HG02885 (cell line): ENCODE data around the gene SUPT4H1.
A peak's percentile ranks its signal among the peaks of the same experiment; 100 is the strongest.

Experiments used
- ATAC-seq: cut with Tn5 transposase; IDR thresholded peaks from one replicate; pipeline ENCODE4 v1.9.1; 2021; ENCODE audit warnings: mild to moderate bottlenecking; ENCODE audit not compliant: unreplicated experiment, poor library complexity

The SUPT4H1 gene

GRCh38 chr17:58321571-58322525, 30.2 kb downstream of the SUPT4H1 start:
- ATAC-seq = no peak

- ATAC-seq = no peak
Measured at GRCh38 chr17:58320570-58321323, 31.3 kb downstream of the SUPT4H1 start.

GRCh38 chr17:58320163-58320558, 31.8 kb downstream of the SUPT4H1 start:
- ATAC-seq = no peak

GRCh38 chr17:58319173-58320162, 32.5 kb downstream of the SUPT4H1 start:
- no peak for ATAC-seq

DNA sequence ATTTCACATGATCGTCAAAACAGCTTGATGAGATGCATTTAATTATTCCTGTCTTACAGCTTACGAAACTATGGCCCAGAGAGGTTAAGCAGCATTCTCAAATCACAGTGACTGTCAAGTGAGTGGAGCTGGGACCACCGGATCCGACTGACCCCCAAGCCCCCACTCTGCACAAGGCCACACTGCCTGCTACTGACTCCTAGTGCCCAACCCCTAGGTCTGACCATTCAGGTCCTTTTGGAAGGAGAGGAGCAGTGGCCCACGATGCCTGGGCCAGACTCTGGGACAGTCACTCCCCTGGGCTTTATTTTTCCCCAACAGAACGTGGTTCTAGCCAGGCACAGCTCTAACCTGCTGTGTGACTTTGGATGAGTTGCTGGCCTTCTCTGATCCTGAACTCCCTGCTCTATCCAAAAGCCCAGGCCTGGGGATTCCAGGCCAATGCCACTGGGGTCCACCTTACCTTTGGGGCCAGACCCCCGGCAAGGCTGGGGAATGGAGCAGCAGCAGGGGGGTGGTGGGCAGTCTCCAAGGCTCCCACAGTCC, 33.3 kb downstream of the SUPT4H1 start:
- no peak for ATAC-seq

- ATAC-seq = no peak
Measured at GRCh38 chr17:58318065-58318481, 33.9 kb downstream of the SUPT4H1 start.

DNA sequence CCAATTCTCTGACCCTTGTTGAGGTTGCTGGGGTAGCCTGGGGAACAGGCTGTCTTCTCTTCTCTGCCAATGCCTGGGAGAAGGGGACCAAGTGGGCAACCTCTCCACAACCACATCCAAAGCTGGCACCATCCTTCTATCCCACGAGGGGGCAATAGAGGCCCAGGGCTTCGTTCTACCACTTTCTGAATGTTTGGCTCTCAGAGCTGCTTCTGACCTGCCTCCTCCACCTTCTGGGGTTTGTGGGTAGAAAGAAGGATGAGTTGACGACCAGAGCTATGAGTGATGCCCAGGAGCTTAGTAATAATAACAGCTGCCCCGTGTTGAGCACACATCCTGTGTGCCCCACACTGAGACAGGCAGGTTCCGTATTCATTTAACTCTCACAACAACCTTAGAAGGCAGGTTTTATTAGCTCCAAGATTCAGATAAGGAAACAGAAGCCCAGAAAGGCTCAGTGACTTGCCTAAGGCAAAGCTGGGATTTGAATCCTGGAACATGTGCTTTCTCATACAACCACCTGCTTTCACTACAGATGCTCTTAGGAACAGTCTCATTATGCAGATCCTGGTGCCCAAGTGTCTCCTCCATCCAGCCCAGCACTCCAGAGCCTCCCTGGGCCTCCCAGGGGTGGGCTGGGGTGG, 34.5 kb downstream of the SUPT4H1 start:
- ATAC-seq = peak; percentile 63

DNA sequence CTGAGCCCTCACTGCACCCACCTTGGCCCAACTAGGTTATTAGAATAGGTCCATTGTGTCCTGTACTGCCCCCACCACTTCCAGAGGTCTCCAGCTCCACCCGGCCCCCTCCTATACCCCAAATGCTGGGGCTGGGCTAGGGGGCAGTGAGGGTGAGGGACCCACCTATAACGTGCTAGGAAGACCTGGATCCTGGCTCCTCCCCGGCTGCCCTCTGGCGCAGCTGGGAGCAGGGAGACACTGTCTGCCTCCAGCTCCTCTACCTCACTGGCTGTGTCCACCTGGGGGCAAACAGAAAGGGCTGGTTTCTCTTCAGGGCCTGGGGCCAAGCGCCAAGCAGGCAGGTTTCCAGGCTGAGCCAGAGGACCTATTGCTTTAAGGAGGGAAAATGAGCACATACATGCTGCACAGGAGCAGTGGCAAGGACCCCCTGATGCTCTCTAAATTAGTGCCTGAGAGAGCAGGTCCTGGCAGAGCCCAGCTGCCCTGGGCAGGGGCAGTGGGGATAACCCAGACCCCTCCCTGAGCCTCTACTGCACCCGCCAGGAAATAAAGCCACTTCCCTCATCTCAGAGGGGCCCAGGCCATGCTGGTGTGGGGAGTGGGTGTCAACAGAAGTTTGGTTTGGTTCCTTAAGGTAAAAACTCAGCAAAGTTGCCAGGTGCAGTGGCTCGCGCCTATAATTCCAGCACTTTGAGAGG, 35.6 kb downstream of the SUPT4H1 start:
- ATAC-seq = no peak

DNA sequence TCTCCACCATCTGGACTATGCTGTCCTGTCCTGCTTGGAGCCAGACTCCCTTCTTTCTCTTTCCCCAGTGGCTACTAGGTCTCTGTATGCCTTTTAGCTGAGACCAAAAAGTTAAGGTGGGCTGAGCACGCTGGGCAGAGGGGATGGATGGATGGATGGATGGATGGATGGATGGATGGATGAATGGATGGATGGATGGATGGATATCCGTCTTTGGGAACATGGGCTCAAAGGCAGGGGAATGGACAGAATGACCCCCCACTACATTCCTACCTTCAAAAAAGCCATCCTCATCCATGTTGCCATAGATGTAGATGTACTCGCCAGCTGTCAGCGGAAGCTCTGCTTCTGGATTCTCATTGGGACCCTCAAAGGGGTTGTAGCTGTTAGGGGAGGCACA, 36.3 kb downstream of the SUPT4H1 start:
- no peak for ATAC-seq

DNA sequence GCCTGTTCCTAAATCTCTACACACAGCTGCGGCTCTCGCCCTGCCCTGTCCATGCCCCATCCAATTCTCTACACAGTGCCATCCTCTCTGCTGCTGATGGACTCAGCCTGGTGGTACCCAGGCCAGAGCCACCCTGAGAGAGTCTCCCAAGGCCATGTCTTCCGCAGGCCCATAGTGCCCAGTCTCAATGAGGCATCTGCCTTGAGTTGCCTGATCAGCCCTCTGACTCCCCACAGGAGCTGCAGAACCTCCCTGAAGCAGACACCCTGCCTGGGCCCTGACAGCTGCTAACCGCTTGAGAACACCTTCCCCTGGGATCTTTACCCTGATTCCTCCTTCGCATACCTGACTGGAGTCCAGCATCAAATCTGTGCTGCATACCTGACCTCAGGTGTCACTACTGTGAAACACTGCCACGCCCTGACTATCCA, 36.7 kb downstream of the SUPT4H1 start:
- no peak for ATAC-seq

DNA sequence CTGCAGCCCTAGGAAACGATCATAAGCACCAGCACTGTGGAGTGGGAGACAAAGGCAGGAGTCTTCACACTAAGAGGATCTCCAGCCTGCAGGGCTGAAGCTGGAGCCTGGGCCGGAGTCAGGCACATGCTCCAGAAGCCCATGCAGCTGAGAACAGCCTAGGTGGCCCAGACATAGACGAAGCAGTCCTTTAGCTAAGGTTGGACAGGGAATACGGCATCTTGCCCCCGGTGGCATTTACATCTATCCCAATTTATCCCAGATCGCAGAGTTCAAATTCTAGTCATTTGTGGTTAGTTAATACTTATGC, 37.3 kb downstream of the SUPT4H1 start:
- no peak for ATAC-seq

GRCh38 chr17:58313815-58314705, 37.9 kb downstream of the SUPT4H1 start:
- no peak for ATAC-seq

DNA sequence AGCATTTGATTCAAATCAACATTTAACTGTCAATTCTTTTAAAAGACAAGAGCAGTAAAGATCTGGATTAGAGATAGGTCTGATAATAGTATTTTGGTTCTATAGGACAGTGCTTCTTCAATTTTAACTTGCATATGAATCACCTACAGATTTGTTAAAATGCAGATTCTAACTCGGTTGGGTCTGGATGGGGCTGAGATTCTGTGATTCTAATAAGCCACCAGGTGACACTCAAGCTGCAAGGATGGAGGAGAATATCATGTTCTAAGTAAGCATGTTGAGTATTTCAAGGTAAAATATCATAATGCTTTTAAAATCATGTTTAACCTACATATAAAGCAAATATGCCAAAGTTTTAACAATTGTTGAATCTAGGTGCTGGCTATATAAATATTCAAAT, 39.2 kb downstream of the SUPT4H1 start:
- no peak for ATAC-seq

- no peak for ATAC-seq
Measured at GRCh38 chr17:58312021-58312630, 39.9 kb downstream of the SUPT4H1 start.

GRCh38 chr17:58311429-58311894, 40.5 kb downstream of the SUPT4H1 start:
- ATAC-seq = no peak

DNA sequence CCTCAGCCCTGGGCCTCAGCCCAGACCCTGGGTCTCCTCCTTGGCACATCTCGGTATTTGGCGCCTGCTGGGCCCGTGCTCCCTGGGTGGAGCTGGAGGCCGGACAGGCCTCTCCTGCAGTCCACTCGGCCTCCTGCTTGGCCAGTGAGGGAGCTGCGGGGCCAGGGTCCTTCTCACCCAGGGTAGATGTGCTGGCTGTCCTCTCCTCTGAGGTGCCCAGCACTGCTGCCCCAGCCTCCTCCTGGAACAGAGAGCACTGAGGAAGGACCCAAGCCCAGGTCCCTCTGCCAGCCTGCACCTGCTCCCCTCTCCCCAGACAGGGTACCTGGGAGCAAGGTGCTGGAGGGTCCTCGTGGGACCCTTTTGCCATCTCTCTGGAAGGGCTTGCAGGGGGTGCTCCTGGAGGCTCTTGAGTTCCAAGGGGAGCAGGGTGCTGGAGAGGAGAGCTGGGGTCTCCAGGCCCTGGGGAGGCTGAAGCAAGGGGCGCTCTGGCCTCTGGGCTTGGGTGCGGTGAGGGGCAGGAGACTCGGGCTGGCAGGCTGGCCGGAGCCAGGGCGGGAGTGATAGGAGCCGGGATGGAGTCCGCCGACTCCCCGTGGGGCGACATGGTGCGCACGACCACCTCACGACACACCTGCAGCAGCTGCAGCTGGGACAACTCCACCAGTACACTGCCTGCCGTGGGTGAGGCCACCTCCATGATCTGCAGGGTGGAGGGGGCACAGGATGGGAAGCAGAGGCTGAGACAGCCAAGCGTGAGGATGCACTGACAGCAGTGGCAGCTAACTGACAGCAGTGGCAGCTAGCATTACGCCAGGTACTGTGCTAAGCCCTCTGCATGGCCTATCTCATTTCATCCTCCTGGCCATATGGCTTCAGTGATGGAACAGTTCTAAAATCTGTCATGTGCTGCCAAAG, 41.2 kb downstream of the SUPT4H1 start:
- no peak for ATAC-seq

DNA sequence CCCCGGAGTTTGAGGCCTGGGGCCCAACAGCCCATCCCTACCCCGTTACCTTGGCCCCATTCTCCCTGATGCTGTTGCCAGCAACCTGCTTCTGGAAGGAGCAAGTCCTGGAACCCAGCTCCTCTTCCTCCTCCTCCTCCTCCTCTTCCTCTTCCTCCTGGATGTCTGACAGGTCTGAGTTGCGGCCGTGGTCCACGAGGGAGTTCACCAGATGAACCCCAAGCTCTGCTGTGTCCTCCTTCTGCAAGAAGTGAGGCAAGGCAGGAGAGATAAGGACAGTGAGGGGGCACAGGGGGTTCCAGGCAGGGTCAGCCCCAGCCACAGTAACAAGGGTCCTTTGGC, 42.1 kb downstream of the SUPT4H1 start:
- no peak for ATAC-seq
